Measurements from ENCODE around the gene MBTPS2. TPM values are rescaled to one million over a fixed set of nuclear protein-coding genes. Genes with fewer than 3 reads are reported as not detected.

The MBTPS2 gene
- total and polyA plus RNA-seq, 9 of the 15 experiments (the other 6 are each of a cell fraction or from before 2014, with no cell fraction given) = 2.3 to 18.7 (median 4.0) TPM

DNA sequence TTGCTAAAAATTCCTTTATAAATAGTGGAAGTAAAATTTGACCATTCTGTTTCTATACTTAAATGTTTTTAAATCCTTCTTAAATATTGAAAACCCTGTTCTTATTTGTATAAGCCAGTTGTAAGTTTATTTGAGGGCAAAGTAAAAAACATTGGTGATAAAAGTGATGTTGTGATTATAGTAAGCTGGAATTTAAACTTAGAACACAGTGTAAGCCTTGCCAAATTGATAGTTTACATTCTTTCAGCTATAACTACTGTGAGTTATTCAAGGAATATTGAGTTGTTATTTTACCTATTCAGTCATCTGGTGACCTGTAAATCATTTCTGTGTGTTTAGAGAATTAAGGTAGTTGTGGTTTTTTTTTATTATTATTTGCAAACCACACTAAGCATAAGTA lies 26.0 kb downstream of the MBTPS2 start:
- intact Hi-C loops (cut with micrococcal nuclease) = no loop called here
- ChIA-PET POLR2A (no interaction called here), CTCF (ENCODE audit: low intra/inter-chr PET ratio) (no interaction called here)
- Histone ChIP-seq H3K27me3 (ENCODE audit: control insufficient read depth in 2 of 2, insufficient read depth in 2 of 2, low read length in 2 of 2) (no peaks in the 10 kb centered on the region), H3K27ac (ENCODE audit: extremely low read depth, low read depth, low read length) (no peak overlapping the region), H3K9ac (ENCODE audit: insufficient read depth in 1 of 2, low read depth in 2 of 2, low read length in 2 of 2) (no peak overlapping the region), H3K36me3 (ENCODE audit: control insufficient read depth, insufficient read depth, low read length) (no peaks in the 10 kb centered on the region), H3K9me1 (ENCODE audit: control insufficient read depth, insufficient read depth, low read length) (no peaks in the 10 kb centered on the region), H3K4me1 (replicated peaks in 1 of 2; ENCODE audit: control insufficient read depth in 2 of 2, insufficient read depth in 2 of 2, low read length in 2 of 2) (no peaks in the 10 kb centered on the region; a peak in 1 of 5 replicates), H3K9me3 (replicated peaks; ENCODE audit: control insufficient read depth, insufficient read depth, low read depth, low read length) (no peaks in the 10 kb centered on the region), H3K4me3 (no peak overlapping the region), H3K79me2 (ENCODE audit: control insufficient read depth, insufficient read depth, low read length) (no peaks in the 10 kb centered on the region), H4K20me1 (replicated peaks; ENCODE audit: control insufficient read depth, insufficient read depth, low read length) (no peaks in the 10 kb centered on the region), H2AFZ (ENCODE audit: low read depth, low read length) (no peak overlapping the region), H3K4me2 (ENCODE audit: insufficient read depth, low read length) (no peak overlapping the region)
- in situ Hi-C loops (cut with MboI) = no loop called here
- FAIRE-seq (no peak), DNase-seq (ENCODE audit: extremely low read depth in 1 of 4, low spot score in 3 of 4) (no peak), ATAC-seq (no peak)
- no TSS peak for BruUV-seq (replicated peaks)
- TF ChIP-seq ERF (CRISPR knock-in tag; IDR thresholded peaks at IDR 0.05) = no peak
- no peak for TF ChIP-seq GABPB2 (CRISPR knock-in tag; conservative IDR thresholded peaks at IDR 0.05)
- no peak for TF ChIP-seq ZNF12 (CRISPR knock-in tag; IDR thresholded peaks at IDR 0.05)
- TF ChIP-seq, protein P1, sequence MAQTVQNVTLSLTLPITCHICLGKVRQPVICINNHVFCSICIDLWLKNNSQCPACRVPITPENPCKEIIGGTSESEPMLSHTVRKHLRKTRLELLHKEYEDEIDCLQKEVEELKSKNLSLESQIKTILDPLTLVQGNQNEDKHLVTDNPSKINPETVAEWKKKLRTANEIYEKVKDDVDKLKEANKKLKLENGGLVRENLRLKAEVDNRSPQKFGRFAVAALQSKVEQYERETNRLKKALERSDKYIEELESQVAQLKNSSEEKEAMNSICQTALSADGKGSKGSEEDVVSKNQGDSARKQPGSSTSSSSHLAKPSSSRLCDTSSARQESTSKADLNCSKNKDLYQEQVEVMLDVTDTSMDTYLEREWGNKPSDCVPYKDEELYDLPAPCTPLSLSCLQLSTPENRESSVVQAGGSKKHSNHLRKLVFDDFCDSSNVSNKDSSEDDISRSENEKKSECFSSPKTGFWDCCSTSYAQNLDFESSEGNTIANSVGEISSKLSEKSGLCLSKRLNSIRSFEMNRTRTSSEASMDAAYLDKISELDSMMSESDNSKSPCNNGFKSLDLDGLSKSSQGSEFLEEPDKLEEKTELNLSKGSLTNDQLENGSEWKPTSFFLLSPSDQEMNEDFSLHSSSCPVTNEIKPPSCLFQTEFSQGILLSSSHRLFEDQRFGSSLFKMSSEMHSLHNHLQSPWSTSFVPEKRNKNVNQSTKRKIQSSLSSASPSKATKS (CRISPR knock-in tag; IDR thresholded peaks at IDR 0.05) = no peak
- TF ChIP-seq, protein P2, sequence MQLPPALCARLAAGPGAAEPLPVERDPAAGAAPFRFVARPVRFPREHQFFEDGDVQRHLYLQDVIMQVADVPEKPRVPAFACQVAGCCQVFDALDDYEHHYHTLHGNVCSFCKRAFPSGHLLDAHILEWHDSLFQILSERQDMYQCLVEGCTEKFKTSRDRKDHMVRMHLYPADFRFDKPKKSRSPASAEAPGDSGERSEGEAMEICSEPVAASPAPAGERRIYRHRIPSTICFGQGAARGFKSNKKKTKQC (CRISPR knock-in tag; IDR thresholded peaks at IDR 0.05) = no peak
- TF ChIP-seq, protein P3, sequence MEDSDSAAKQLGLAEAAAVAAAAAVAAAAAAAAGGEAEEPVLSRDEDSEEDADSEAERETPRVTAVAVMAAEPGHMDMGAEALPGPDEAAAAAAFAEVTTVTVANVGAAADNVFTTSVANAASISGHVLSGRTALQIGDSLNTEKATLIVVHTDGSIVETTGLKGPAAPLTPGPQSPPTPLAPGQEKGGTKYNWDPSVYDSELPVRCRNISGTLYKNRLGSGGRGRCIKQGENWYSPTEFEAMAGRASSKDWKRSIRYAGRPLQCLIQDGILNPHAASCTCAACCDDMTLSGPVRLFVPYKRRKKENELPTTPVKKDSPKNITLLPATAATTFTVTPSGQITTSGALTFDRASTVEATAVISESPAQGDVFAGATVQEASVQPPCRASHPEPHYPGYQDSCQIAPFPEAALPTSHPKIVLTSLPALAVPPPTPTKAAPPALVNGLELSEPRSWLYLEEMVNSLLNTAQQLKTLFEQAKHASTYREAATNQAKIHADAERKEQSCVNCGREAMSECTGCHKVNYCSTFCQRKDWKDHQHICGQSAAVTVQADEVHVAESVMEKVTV (CRISPR knock-in tag; IDR thresholded peaks at IDR 0.05) = no peak
- TF ChIP-seq, protein P4, sequence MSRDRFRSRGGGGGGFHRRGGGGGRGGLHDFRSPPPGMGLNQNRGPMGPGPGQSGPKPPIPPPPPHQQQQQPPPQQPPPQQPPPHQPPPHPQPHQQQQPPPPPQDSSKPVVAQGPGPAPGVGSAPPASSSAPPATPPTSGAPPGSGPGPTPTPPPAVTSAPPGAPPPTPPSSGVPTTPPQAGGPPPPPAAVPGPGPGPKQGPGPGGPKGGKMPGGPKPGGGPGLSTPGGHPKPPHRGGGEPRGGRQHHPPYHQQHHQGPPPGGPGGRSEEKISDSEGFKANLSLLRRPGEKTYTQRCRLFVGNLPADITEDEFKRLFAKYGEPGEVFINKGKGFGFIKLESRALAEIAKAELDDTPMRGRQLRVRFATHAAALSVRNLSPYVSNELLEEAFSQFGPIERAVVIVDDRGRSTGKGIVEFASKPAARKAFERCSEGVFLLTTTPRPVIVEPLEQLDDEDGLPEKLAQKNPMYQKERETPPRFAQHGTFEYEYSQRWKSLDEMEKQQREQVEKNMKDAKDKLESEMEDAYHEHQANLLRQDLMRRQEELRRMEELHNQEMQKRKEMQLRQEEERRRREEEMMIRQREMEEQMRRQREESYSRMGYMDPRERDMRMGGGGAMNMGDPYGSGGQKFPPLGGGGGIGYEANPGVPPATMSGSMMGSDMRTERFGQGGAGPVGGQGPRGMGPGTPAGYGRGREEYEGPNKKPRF (IDR thresholded peaks at IDR 0.05; ENCODE audit: low read depth, low read length) = no peak
- TF ChIP-seq, protein P5, sequence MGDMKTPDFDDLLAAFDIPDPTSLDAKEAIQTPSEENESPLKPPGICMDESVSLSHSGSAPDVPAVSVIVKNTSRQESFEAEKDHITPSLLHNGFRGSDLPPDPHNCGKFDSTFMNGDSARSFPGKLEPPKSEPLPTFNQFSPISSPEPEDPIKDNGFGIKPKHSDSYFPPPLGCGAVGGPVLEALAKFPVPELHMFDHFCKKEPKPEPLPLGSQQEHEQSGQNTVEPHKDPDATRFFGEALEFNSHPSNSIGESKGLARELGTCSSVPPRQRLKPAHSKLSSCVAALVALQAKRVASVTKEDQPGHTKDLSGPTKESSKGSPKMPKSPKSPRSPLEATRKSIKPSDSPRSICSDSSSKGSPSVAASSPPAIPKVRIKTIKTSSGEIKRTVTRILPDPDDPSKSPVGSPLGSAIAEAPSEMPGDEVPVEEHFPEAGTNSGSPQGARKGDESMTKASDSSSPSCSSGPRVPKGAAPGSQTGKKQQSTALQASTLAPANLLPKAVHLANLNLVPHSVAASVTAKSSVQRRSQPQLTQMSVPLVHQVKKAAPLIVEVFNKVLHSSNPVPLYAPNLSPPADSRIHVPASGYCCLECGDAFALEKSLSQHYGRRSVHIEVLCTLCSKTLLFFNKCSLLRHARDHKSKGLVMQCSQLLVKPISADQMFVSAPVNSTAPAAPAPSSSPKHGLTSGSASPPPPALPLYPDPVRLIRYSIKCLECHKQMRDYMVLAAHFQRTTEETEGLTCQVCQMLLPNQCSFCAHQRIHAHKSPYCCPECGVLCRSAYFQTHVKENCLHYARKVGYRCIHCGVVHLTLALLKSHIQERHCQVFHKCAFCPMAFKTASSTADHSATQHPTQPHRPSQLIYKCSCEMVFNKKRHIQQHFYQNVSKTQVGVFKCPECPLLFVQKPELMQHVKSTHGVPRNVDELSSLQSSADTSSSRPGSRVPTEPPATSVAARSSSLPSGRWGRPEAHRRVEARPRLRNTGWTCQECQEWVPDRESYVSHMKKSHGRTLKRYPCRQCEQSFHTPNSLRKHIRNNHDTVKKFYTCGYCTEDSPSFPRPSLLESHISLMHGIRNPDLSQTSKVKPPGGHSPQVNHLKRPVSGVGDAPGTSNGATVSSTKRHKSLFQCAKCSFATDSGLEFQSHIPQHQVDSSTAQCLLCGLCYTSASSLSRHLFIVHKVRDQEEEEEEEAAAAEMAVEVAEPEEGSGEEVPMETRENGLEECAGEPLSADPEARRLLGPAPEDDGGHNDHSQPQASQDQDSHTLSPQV (IDR thresholded peaks at IDR 0.05) = no peak
- TF ChIP-seq SMARCE1 (IDR thresholded peaks at IDR 0.05) = no peak
- no peak for TF ChIP-seq CBX1 (IDR thresholded peaks at IDR 0.05; ENCODE audit: low read depth)

Data from K562 (cell line).